K562 (cell line): ENCODE results near the gene IRF1. TPM values are rescaled to one million over a fixed set of nuclear protein-coding genes. Genes with fewer than 3 reads are reported as not detected.

Experiments used
- ATAC-seq: fragments of 200-7000 bp; cut with Tn5 transposase; 3 replicates; pipeline ENCODE4 v1.9.1; 2020; ENCODE audit warnings: moderate library complexity
- BruUV-seq: library from RNA; stranded (reverse); fragments of 400-500 nt; replicated peaks from 2 replicates; lab custom pipeline; 2021; lab: Mats Ljungman, UMichigan
- CTCF ChIA-PET: fragments of 300-600 bp; formaldehyde crosslinking; extraction: SDS; loops from one replicate; lab custom pipeline; 2021; ENCODE audit warnings: low intra/inter-chr PET ratio; lab: Yijun Ruan, JAX
- POLR2A ChIA-PET: fragments of 300-600, 350-650 bp; sonication (Branson Sonifier 250); formaldehyde crosslinking; extraction: SDS; loops from one replicate; lab custom pipeline; 2021; ENCODE audit warnings: antibody characterized with exemption, inconsistent platforms; lab: Yijun Ruan, JAX
- DNase-seq, 4 experiments: peaks; one replicate each; pipeline versions ENCODE4 v3.0.0 to v3.0.0-alpha.2; 2011 to 2018; ENCODE audit warnings: low spot score in 3 of 4, mixed read lengths in 3 of 4; ENCODE audit errors: extremely low read depth in 1 of 4
- FAIRE-seq: peaks from 2 replicates; lab custom pipeline; 2011; peaks lifted over from hg19 to GRCh38; lab: Jason Lieb, UNC
- H2AFZ ChIP-seq: 2 replicates; pipeline ENCODE4 v1.6.0; 2011; ENCODE audit warnings: low read depth, low read length, control low read depth, inconsistent platforms
- H3K27ac ChIP-seq: fragments of 200-600 bp; 3 replicates; pipeline ENCODE4 v1.8.0; 2011; ENCODE audit warnings: low read depth, mild to moderate bottlenecking, control low read depth, inconsistent platforms, low read length, moderate library complexity, mixed read lengths; ENCODE audit errors: extremely low read depth
- H3K27me3 ChIP-seq, 2 experiments: fragments of 300-600 bp in 1 of 2; 2 replicates in 1 of 2; 3 replicates in 1 of 2; pipeline versions ENCODE4 v1.6.0 to v1.8.0; 2011; ENCODE audit warnings: inconsistent platforms in 2 of 2, low read length in 2 of 2, mild to moderate bottlenecking in 1 of 2, mixed read lengths in 1 of 2, moderate library complexity in 1 of 2; ENCODE audit not compliant: control insufficient read depth in 2 of 2, insufficient read depth in 2 of 2
- H3K36me3 ChIP-seq: fragments of 300-600 bp; 3 replicates; pipeline ENCODE4 v1.8.0; 2011; ENCODE audit warnings: mild to moderate bottlenecking, low read length, inconsistent platforms; ENCODE audit not compliant: control insufficient read depth, insufficient read depth
- H3K4me1 ChIP-seq, 2 experiments: fragments of 200-600 bp in 1 of 2; replicated peaks in 1 of 2; 2 replicates in 1 of 2; 3 replicates in 1 of 2; pipeline versions ENCODE4 v1.5.1 to v1.8.0; 2011; ENCODE audit warnings: inconsistent platforms in 2 of 2, low read length in 2 of 2, mild to moderate bottlenecking in 1 of 2, mixed read lengths in 1 of 2, moderate library complexity in 1 of 2; ENCODE audit not compliant: control insufficient read depth in 2 of 2, insufficient read depth in 2 of 2
- H3K4me2 ChIP-seq: 2 replicates; pipeline ENCODE4 v1.6.1; 2011; ENCODE audit warnings: low read length, control low read depth, inconsistent platforms, mixed read lengths; ENCODE audit not compliant: insufficient read depth
- H3K4me3 ChIP-seq: fragments of 200-600 bp; sonication (generic), shearing (Covaris generic); 2 replicates; pipeline ENCODE4 v1.5.1; 2016; ENCODE audit warnings: control low read depth, inconsistent platforms
- H3K79me2 ChIP-seq: fragments of 200-600 bp; 3 replicates; pipeline ENCODE4 v1.8.0; 2011; ENCODE audit warnings: low read length, inconsistent platforms; ENCODE audit not compliant: control insufficient read depth, insufficient read depth
- H3K9ac ChIP-seq, 2 experiments: 2 replicates each; pipeline versions ENCODE4 v1.6.0 to v1.6.1; 2011; ENCODE audit warnings: low read depth in 2 of 2, low read length in 2 of 2, control low read depth in 1 of 2, inconsistent platforms in 1 of 2, mild to moderate bottlenecking in 1 of 2, mixed read lengths in 1 of 2; ENCODE audit not compliant: insufficient read depth in 1 of 2
- H3K9me1 ChIP-seq: one replicate; pipeline ENCODE4 v1.6.0; 2011; ENCODE audit warnings: inconsistent platforms, mild to moderate bottlenecking, low read length, moderate library complexity; ENCODE audit not compliant: control insufficient read depth, insufficient read depth
- H3K9me3 ChIP-seq: replicated peaks from 2 replicates; pipeline ENCODE4 v1.5.1; 2011; ENCODE audit warnings: low read depth, low read length, inconsistent platforms; ENCODE audit not compliant: control insufficient read depth, insufficient read depth
- H4K20me1 ChIP-seq: replicated peaks from 2 replicates; pipeline ENCODE4 v1.6.1; 2011; ENCODE audit warnings: low read length, inconsistent platforms, mixed read lengths; ENCODE audit not compliant: control insufficient read depth, insufficient read depth
- ARHGAP35 ChIP-seq: fragments of 450-650 bp; IDR thresholded peaks from 2 replicates; pipeline ENCODE4 v1.6.1; 2018; ENCODE audit not compliant: partially characterized antibody
- CHD1 ChIP-seq: fragments of 200-600 bp; sonication (generic); IDR thresholded peaks from one replicate; pipeline ENCODE4 v1.6.1; 2012; ENCODE audit warnings: mild to moderate bottlenecking, moderate library complexity, low read length, inconsistent platforms
- JUND ChIP-seq, 2 experiments: IDR thresholded peaks; 2 replicates in 1 of 2; 3 replicates in 1 of 2; pipeline ENCODE4 v1.6.1; 2011; ENCODE audit warnings: borderline replicate concordance in 2 of 2, low read depth in 2 of 2, low read length in 2 of 2, improper control_type of control experiment in 1 of 2, missing biosample characterization in 1 of 2, missing genetic modification characterization in 1 of 2, missing genetic modification reagents in 1 of 2
- MTA1 ChIP-seq: fragments of 450-650 bp; IDR thresholded peaks from 2 replicates; pipeline ENCODE4 v1.6.1; 2017; ENCODE audit warnings: borderline replicate concordance
- TCFL5 ChIP-seq: fragments of 250-450 bp; sonication (Bioruptor Pico); conservative IDR thresholded peaks from 2 replicates; pipeline ENCODE4 v1.6.1; 2021; ENCODE audit warnings: mild to moderate bottlenecking, moderate library complexity, matching md5 sums
- TEAD4 ChIP-seq, 2 experiments: sonication (generic) in 1 of 2; formaldehyde crosslinking in 1 of 2; IDR thresholded peaks; 2 replicates each; pipeline versions ENCODE4 v1.6.1 to v1.8.0; 2012 to 2022; ENCODE audit warnings: borderline replicate concordance in 1 of 2, inconsistent platforms in 1 of 2, low read length in 1 of 2, mild to moderate bottlenecking in 1 of 2, missing genetic modification reagents in 1 of 2
- YBX1 ChIP-seq: fragments of 450-650 bp; IDR thresholded peaks from 2 replicates; pipeline ENCODE4 v1.7.1; 2016; ENCODE audit warnings: mild to moderate bottlenecking
- WGBS: fragments of 100-300 bp; shearing (Covaris generic); methylation state at CpG from one replicate; pipeline ENCODE4 v1.1.6; 2016; ENCODE audit warnings: low coverage, mixed read lengths; ENCODE audit not compliant: insufficient coverage; ENCODE audit errors: missing lambda C conversion rate; 5-methylcytosine and 5-hydroxymethylcytosine counted together
- in situ Hi-C: fragments of 300-500 bp; cut with MboI; formaldehyde crosslinking; loops from 4 replicates; pipeline ENCODE4 v1.15.0; 2018; ENCODE audit warnings: inconsistent platforms, mixed read lengths
- intact Hi-C: fragments of 100-400 bp; cut with micrococcal nuclease; formaldehyde crosslinking; loops from 2 replicates; pipeline ENCODE4 v1.14.2; 2022
- polyA plus RNA-seq, 8 experiments: library from polyadenylated mRNA; depleted of rRNA in 4 of 8; stranded (reverse) in 5 of 8; unstranded in 3 of 8; fragments of >200 nt; fragmentation: Nextera tagmentation in 2 of 8; fragmentation: Illumina TruSeq in 1 of 8; extraction: Ambion mirVana in 2 of 8; extraction: Trizol in 1 of 8; gene quantifications; 2 replicates each; pipeline versions ENCODE4 v1.2.1 to v1.2.3, GENCODE V29; 2011 to 2014; ENCODE audit warnings: inconsistent platforms in 1 of 8, missing spikeins in 1 of 8
- total RNA-seq, 7 experiments: library from RNA; depleted of rRNA in 6 of 7; stranded (reverse); fragments of >200 nt in 6 of 7; fragmentation: Illumina TruSeq in 2 of 7; extraction: Trizol in 2 of 7; gene quantifications; 2 replicates each; pipeline versions ENCODE4 v1.2.1 to v1.2.3, GENCODE V29; 2011 to 2021; ENCODE audit warnings: low replicate concordance in 1 of 7
- TF ChIP-seq, protein P1 (sequence below): fragments of 250-450 bp; sonication (Bioruptor Pico); IDR thresholded peaks from 2 replicates; pipeline ENCODE4 v1.8.0; 2022; ENCODE audit warnings: moderate library complexity, mild to moderate bottlenecking, inconsistent platforms
- TF ChIP-seq, protein P2 (sequence below): IDR thresholded peaks from 2 replicates; pipeline ENCODE4 v1.6.1; 2012; ENCODE audit warnings: low read depth, low read length, improper control_type of control experiment, borderline replicate concordance
- TF ChIP-seq, protein P3 (sequence below): fragments of 450-650 bp; IDR thresholded peaks from 2 replicates; pipeline ENCODE4 v1.6.1; 2016; ENCODE audit warnings: low read depth, mild to moderate bottlenecking, moderate library complexity
- TF ChIP-seq, protein P4 (sequence below): sonication (generic); formaldehyde crosslinking; IDR thresholded peaks from 2 replicates; pipeline ENCODE4 v1.8.0; 2022; ENCODE audit warnings: missing genetic modification reagents, mild to moderate bottlenecking, moderate library complexity, borderline replicate concordance
- TF ChIP-seq, protein P5 (sequence below), 2 experiments: fragments of 250-450 bp in 1 of 2; fragments of 450-650 bp in 1 of 2; sonication (Bioruptor Pico) in 1 of 2; IDR thresholded peaks; 2 replicates each; pipeline versions ENCODE4 v1.6.1 to v1.8.0; 2016 to 2021; ENCODE audit warnings: mild to moderate bottlenecking in 2 of 2, moderate library complexity in 2 of 2, missing compliant biosample characterization in 1 of 2, missing genetic modification characterization in 1 of 2

Gene IRF1
- total and polyA plus RNA-seq, 9 of the 15 experiments (the other 6 are each of a cell fraction or from before 2014, with no cell fraction given), result 1.1 to 12.3 (median 5.9) TPM

DNA sequence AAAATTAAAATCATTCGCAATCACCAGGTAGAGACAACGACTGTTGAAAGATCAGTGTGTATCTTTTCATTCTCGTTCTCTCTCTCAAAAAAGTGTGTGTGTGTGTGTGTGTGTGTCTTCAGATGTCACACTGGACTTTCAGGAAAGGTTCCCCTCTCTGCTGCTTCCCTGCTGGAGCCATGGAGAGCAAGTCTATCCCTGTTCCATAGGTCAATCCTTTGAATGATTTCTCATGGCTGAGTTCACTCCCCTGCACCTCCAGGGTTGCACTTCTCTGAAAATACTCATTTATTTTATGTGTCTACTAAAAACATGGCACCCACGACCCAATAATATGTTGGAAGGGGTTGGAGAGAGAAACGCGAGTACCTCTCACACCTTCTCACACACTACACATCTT is 28.2 kb downstream of the IRF1 start:
- ChIA-PET CTCF (no interaction called here), POLR2A (interaction anchor here (0.6 to 1.7 kb wide), 3 partner anchors 17 to 36 kb away, joined by 3 to 5 read pairs (median 4); no protein-coding TSS in a partner anchor)
- BruUV-seq, result no TSS peak
- Histone ChIP-seq H4K20me1 (no peaks in the 10 kb centered on the region), H3K9ac (peak overlapping the region in 1 of 2 experiments; percentile 62; a peak in 1 of 4 replicates), H3K9me3 (no peaks in the 10 kb centered on the region), H3K9me1 (no peaks in the 10 kb centered on the region), H3K4me3 (no peak overlapping the region), H3K4me2 (no peak overlapping the region), H2AFZ (peak overlapping the region; percentile 20; the same call in 1 of the 2 replicates), H3K27me3 (no peaks in the 10 kb centered on the region), H3K27ac (no peak overlapping the region), H3K79me2 (no peaks in the 10 kb centered on the region), H3K4me1 (peaks cover 36 to 49% of the 10 kb centered on the region in 2 experiments), H3K36me3 (no peaks in the 10 kb centered on the region)
- ATAC-seq, result no peak
- no peak for FAIRE-seq
- in situ Hi-C loops (no loop called here), intact Hi-C loops (no loop called here)
- 39% methylated on average over 6 of the region's 6 CpGs for WGBS
- DNase-seq, result no peak
- TF ChIP-seq TCFL5 (CRISPR knock-in tag), result no peak
- TF ChIP-seq TEAD4 (IDR thresholded peaks at IDR 0.05; ENCODE audit: low read length), result no peak
- no peak for TF ChIP-seq TEAD4 (CRISPR knock-in tag; IDR thresholded peaks at IDR 0.05; ENCODE audit: borderline replicate concordance)
- TF ChIP-seq, protein P1, sequence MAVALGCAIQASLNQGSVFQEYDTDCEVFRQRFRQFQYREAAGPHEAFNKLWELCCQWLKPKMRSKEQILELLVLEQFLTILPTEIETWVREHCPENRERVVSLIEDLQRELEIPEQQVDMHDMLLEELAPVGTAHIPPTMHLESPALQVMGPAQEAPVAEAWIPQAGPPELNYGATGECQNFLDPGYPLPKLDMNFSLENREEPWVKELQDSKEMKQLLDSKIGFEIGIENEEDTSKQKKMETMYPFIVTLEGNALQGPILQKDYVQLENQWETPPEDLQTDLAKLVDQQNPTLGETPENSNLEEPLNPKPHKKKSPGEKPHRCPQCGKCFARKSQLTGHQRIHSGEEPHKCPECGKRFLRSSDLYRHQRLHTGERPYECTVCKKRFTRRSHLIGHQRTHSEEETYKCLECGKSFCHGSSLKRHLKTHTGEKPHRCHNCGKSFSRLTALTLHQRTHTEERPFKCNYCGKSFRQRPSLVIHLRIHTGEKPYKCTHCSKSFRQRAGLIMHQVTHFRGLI, result no peak
- no peak for TF ChIP-seq YBX1
- TF ChIP-seq, protein P2, sequence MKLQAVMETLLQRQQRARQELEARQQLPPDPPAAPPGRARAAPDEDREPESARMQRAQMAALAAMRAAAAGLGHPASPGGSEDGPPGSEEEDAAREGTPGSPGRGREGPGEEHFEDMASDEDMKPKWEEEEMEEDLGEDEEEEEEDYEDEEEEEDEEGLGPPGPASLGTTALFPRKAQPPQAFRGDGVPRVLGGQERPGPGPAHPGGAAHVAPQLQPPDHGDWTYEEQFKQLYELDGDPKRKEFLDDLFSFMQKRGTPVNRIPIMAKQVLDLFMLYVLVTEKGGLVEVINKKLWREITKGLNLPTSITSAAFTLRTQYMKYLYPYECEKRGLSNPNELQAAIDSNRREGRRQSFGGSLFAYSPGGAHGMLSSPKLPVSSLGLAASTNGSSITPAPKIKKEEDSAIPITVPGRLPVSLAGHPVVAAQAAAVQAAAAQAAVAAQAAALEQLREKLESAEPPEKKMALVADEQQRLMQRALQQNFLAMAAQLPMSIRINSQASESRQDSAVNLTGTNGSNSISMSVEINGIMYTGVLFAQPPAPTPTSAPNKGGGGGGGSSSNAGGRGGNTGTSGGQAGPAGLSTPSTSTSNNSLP, result no peak
- TF ChIP-seq, protein P3, sequence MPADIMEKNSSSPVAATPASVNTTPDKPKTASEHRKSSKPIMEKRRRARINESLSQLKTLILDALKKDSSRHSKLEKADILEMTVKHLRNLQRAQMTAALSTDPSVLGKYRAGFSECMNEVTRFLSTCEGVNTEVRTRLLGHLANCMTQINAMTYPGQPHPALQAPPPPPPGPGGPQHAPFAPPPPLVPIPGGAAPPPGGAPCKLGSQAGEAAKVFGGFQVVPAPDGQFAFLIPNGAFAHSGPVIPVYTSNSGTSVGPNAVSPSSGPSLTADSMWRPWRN, result no peak
- TF ChIP-seq, protein P4, sequence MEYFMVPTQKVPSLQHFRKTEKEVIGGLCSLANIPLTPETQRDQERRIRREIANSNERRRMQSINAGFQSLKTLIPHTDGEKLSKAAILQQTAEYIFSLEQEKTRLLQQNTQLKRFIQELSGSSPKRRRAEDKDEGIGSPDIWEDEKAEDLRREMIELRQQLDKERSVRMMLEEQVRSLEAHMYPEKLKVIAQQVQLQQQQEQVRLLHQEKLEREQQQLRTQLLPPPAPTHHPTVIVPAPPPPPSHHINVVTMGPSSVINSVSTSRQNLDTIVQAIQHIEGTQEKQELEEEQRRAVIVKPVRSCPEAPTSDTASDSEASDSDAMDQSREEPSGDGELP, result no peak
- no peak for TF ChIP-seq ARHGAP35
- TF ChIP-seq MTA1, result no peak
- TF ChIP-seq, protein P5, sequence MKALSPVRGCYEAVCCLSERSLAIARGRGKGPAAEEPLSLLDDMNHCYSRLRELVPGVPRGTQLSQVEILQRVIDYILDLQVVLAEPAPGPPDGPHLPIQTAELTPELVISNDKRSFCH (CRISPR knock-in tag; IDR thresholded peaks at IDR 0.05), result no peak
- TF ChIP-seq, protein P5 (tag; IDR thresholded peaks at IDR 0.05), result no peak
- TF ChIP-seq JUND (IDR thresholded peaks at IDR 0.05; ENCODE audit: borderline replicate concordance, low read depth, low read length), result no peak
- TF ChIP-seq JUND (tag; IDR thresholded peaks at IDR 0.05; ENCODE audit: borderline replicate concordance, low read depth, low read length), result no peak
- TF ChIP-seq CHD1, result no peak
